Astrocyte (in vitro differentiated cells and primary cell): ENCODE data around the gene RPH3AL. TPM values are rescaled to one million over a fixed set of nuclear protein-coding genes. Genes with fewer than 3 reads are reported as not detected.

Source experiments
- DNase-seq: peaks from one replicate; pipeline ENCODE4 v3.0.0-alpha.2; 2010; ENCODE audit warnings: low read depth
- FAIRE-seq: peaks from 2 replicates; lab custom pipeline; 2011; peaks lifted over from hg19 to GRCh38; lab: Jason Lieb, UNC
- H2AFZ ChIP-seq: 2 replicates; pipeline ENCODE4 v1.6.0; 2012; ENCODE audit warnings: low read depth, low read length, inconsistent platforms
- H3K27ac ChIP-seq: 2 replicates; pipeline ENCODE4 v1.5.1; 2011; ENCODE audit warnings: low read depth, low read length, inconsistent platforms
- H3K27me3 ChIP-seq: 2 replicates; pipeline ENCODE4 v1.6.0; 2011; ENCODE audit warnings: low read length, inconsistent platforms; ENCODE audit not compliant: insufficient read depth
- H3K36me3 ChIP-seq: 2 replicates; pipeline ENCODE4 v1.5.1; 2011; ENCODE audit warnings: low read length, inconsistent platforms; ENCODE audit not compliant: insufficient read depth
- H3K4me1 ChIP-seq: 2 replicates; pipeline ENCODE4 v1.5.1; 2011; ENCODE audit warnings: low read length, inconsistent platforms; ENCODE audit not compliant: insufficient read depth
- H3K4me2 ChIP-seq: 2 replicates; pipeline ENCODE4 v1.6.0; 2012; ENCODE audit warnings: low read length, inconsistent platforms
- H3K4me3 ChIP-seq: 2 replicates; pipeline ENCODE4 v1.5.1; 2011; ENCODE audit warnings: low read depth, mild to moderate bottlenecking, low read length, inconsistent platforms; ENCODE audit not compliant: insufficient read depth
- H3K79me2 ChIP-seq: 2 replicates; pipeline ENCODE4 v1.6.0; 2012; ENCODE audit warnings: mild to moderate bottlenecking, low read length, inconsistent platforms; ENCODE audit not compliant: insufficient read depth
- H3K9ac ChIP-seq: 2 replicates; pipeline ENCODE4 v1.6.0; 2012; ENCODE audit warnings: mild to moderate bottlenecking, low read length, inconsistent platforms
- H3K9me3 ChIP-seq: 2 replicates; pipeline ENCODE4 v1.5.1; 2012; ENCODE audit warnings: low read depth, mild to moderate bottlenecking, low read length, inconsistent platforms; ENCODE audit not compliant: insufficient read depth
- H4K20me1 ChIP-seq: 2 replicates; pipeline ENCODE4 v1.6.0; 2012; ENCODE audit warnings: low read length, inconsistent platforms; ENCODE audit not compliant: insufficient read depth
- H3K27ac Mint-ChIP-seq: one replicate; pipeline ENCODE4 v1.8.0; 2021; ENCODE audit warnings: mild to moderate bottlenecking, mixed read lengths; ENCODE audit not compliant: unreplicated experiment
- H3K27me3 Mint-ChIP-seq: one replicate; pipeline ENCODE4 v1.8.0; 2021; ENCODE audit warnings: low read depth, mixed read lengths; ENCODE audit not compliant: unreplicated experiment
- H3K36me3 Mint-ChIP-seq: one replicate; pipeline ENCODE4 v1.8.0; 2021; ENCODE audit warnings: low read depth, mixed read lengths; ENCODE audit not compliant: unreplicated experiment
- H3K4me1 Mint-ChIP-seq: one replicate; pipeline ENCODE4 v1.8.0; 2021; ENCODE audit warnings: low read depth, mixed read lengths; ENCODE audit not compliant: unreplicated experiment
- H3K4me3 Mint-ChIP-seq: one replicate; pipeline ENCODE4 v1.8.0; 2021; ENCODE audit warnings: mild to moderate bottlenecking, moderate library complexity, mixed read lengths; ENCODE audit not compliant: unreplicated experiment
- H3K9me3 Mint-ChIP-seq: one replicate; pipeline ENCODE4 v1.8.0; 2021; ENCODE audit warnings: mild to moderate bottlenecking, mixed read lengths; ENCODE audit not compliant: unreplicated experiment
- EZH2 ChIP-seq: IDR thresholded peaks from 2 replicates; pipeline ENCODE4 v1.6.1; 2012; ENCODE audit warnings: mild to moderate bottlenecking, low read length, inconsistent platforms; ENCODE audit not compliant: insufficient read depth
- total RNA-seq: library from RNA; stranded (reverse); gene quantifications from 2 replicates; pipeline ENCODE4 v1.2.1, GENCODE V29; 2021
- TF ChIP-seq, protein P1 (sequence below): IDR thresholded peaks from 2 replicates; pipeline ENCODE4 v1.5.1; 2011; ENCODE audit warnings: low read depth, mild to moderate bottlenecking, inconsistent platforms, low read length, moderate library complexity; ENCODE audit not compliant: insufficient read depth

Gene RPH3AL
- total RNA-seq, 1 donor from 2014 or later = 3.7 TPM

GRCh38 chr17:292531-293382, 59.9 kb downstream of the RPH3AL start:
- Mint-ChIP-seq H3K4me1 (no peaks in the 10 kb centered on the region), H3K36me3 (no peaks in the 10 kb centered on the region), H3K4me3 (no peak overlapping the region), H3K9me3 (no peaks in the 10 kb centered on the region), H3K27ac (no peak overlapping the region), H3K27me3 (peaks cover 36% of the 10 kb centered on the region)
- Histone ChIP-seq H3K9me3 (no peaks in the 10 kb centered on the region), H3K27me3 (peaks cover 18% of the 10 kb centered on the region), H2AFZ (no peak overlapping the region), H3K4me1 (no peaks in the 10 kb centered on the region), H4K20me1 (no peaks in the 10 kb centered on the region), H3K27ac (no peak overlapping the region), H3K9ac (no peak overlapping the region), H3K79me2 (no peaks in the 10 kb centered on the region), H3K4me3 (no peak overlapping the region), H3K4me2 (no peak overlapping the region), H3K36me3 (no peaks in the 10 kb centered on the region)
- TF ChIP-seq, protein P1, sequence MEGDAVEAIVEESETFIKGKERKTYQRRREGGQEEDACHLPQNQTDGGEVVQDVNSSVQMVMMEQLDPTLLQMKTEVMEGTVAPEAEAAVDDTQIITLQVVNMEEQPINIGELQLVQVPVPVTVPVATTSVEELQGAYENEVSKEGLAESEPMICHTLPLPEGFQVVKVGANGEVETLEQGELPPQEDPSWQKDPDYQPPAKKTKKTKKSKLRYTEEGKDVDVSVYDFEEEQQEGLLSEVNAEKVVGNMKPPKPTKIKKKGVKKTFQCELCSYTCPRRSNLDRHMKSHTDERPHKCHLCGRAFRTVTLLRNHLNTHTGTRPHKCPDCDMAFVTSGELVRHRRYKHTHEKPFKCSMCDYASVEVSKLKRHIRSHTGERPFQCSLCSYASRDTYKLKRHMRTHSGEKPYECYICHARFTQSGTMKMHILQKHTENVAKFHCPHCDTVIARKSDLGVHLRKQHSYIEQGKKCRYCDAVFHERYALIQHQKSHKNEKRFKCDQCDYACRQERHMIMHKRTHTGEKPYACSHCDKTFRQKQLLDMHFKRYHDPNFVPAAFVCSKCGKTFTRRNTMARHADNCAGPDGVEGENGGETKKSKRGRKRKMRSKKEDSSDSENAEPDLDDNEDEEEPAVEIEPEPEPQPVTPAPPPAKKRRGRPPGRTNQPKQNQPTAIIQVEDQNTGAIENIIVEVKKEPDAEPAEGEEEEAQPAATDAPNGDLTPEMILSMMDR = no peak
- TF ChIP-seq EZH2 = no peak
- FAIRE-seq (no peak), DNase-seq (no peak)

- Mint-ChIP-seq H3K27me3 (peaks cover 31% of the 10 kb centered on the region), H3K36me3 (no peaks in the 10 kb centered on the region), H3K4me3 (no peak overlapping the region), H3K4me1 (no peaks in the 10 kb centered on the region), H3K27ac (no peak overlapping the region), H3K9me3 (no peaks in the 10 kb centered on the region)
- FAIRE-seq (no peak), DNase-seq (no peak)
- no peak overlapping the region for H3K4me3 ChIP-seq
- no peaks in the 10 kb centered on the region for H4K20me1 ChIP-seq
- no peaks in the 10 kb centered on the region for H3K4me1 ChIP-seq
- peaks cover 13% of the 10 kb centered on the region for H3K27me3 ChIP-seq
- H3K79me2 ChIP-seq = no peaks in the 10 kb centered on the region
- TF ChIP-seq, protein P1 = no peak
- no peak for TF ChIP-seq EZH2
- no peaks in the 10 kb centered on the region for H3K9me3 ChIP-seq
- H3K9ac ChIP-seq = no peak overlapping the region
- no peak overlapping the region for H2AFZ ChIP-seq
- H3K36me3 ChIP-seq = no peaks in the 10 kb centered on the region
- H3K4me2 ChIP-seq = no peak overlapping the region
- H3K27ac ChIP-seq = no peak overlapping the region
These were observed 60.6 kb downstream of the RPH3AL start for GRCh38 chr17:292016-292415.

GRCh38 chr17:291587-291986, 61.0 kb downstream of the RPH3AL start:
- Histone ChIP-seq H3K27ac (no peak overlapping the region), H2AFZ (no peak overlapping the region), H3K36me3 (no peaks in the 10 kb centered on the region), H3K27me3 (peaks cover 12% of the 10 kb centered on the region), H3K79me2 (no peaks in the 10 kb centered on the region), H3K9me3 (no peaks in the 10 kb centered on the region), H3K4me1 (no peaks in the 10 kb centered on the region), H3K9ac (no peak overlapping the region), H4K20me1 (no peaks in the 10 kb centered on the region), H3K4me3 (no peak overlapping the region), H3K4me2 (no peak overlapping the region)
- no peaks in the 10 kb centered on the region for H3K9me3 Mint-ChIP-seq
- H3K4me3 Mint-ChIP-seq = no peak overlapping the region
- no peak for TF ChIP-seq EZH2
- TF ChIP-seq, protein P1 = no peak
- H3K4me1 Mint-ChIP-seq = no peaks in the 10 kb centered on the region
- H3K36me3 Mint-ChIP-seq = no peaks in the 10 kb centered on the region
- H3K27ac Mint-ChIP-seq = no peak overlapping the region
- H3K27me3 Mint-ChIP-seq = peaks cover 28% of the 10 kb centered on the region
- no peak for DNase-seq
- no peak for FAIRE-seq
